Bronchial epithelial cell (primary cell): ENCODE data around the gene EFNA2. TPM values are rescaled to one million over a fixed set of nuclear protein-coding genes. Genes with fewer than 3 reads are reported as not detected.

ENCODE experiments used
- DNase-seq: peaks from one replicate; pipeline ENCODE4 v3.0.0-alpha.2; 2010; ENCODE audit warnings: low read depth
- FAIRE-seq: peaks from 2 replicates; lab custom pipeline; 2011; peaks lifted over from hg19 to GRCh38; lab: Jason Lieb, UNC
- H3K27me3 ChIP-seq: 2 replicates; pipeline ENCODE4 v1.5.1; 2011; ENCODE audit warnings: low read length; ENCODE audit not compliant: control insufficient read depth, insufficient read depth
- H3K36me3 ChIP-seq: 2 replicates; pipeline ENCODE4 v1.5.1; 2011; ENCODE audit warnings: low read length; ENCODE audit not compliant: control insufficient read depth, insufficient read depth
- H3K4me3 ChIP-seq: 2 replicates; pipeline ENCODE4 v1.5.1; 2011; ENCODE audit warnings: mild to moderate bottlenecking, low read depth, low read length, control low read depth
- CTCF ChIP-seq: IDR thresholded peaks from 2 replicates; pipeline ENCODE4 v1.5.1; 2011; ENCODE audit warnings: mild to moderate bottlenecking, moderate library complexity, low read length, control low read depth, inconsistent platforms; ENCODE audit not compliant: insufficient read depth, severe bottlenecking
- total RNA-seq: library from RNA; depleted of rRNA; stranded (reverse); fragments of >200 nt; gene quantifications from 2 replicates; pipeline ENCODE4 v1.2.1, GENCODE V29; 2014

EFNA2 gene
- total RNA-seq, 1 donor from 2014 or later, result not detected

DNA sequence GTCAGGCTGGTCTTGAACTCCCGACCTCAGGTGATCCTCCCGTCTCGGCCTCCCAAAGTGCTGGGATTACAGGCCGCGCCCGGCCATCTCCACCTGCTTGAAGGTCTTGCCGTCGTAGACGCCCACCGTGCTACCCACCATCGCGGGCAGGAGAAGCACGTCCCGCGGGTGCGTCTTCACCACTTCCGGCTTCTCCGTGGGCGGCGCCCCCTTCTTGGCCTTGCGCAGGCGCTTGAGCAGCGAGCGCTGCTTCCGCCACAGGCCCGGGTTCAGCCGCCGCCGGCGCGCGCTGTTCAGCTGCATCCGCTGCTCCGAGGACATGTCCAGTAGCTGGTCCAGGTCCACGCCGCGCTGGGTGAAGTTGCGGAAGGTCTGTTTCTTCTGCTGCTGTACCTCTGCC, 21.6 kb downstream of the EFNA2 start:
- TF ChIP-seq CTCF, result no peak
- Histone ChIP-seq H3K27me3 (no peaks in the 10 kb centered on the region), H3K4me3 (no peak overlapping the region), H3K36me3 (no peaks in the 10 kb centered on the region)
- DNase-seq (no peak), FAIRE-seq (no peak)

GRCh38 chr19:1307755-1308303, 22.2 kb downstream of the EFNA2 start:
- no peak for FAIRE-seq
- H3K36me3 ChIP-seq, result no peaks in the 10 kb centered on the region
- H3K4me3 ChIP-seq, result no peak overlapping the region
- TF ChIP-seq CTCF, result no peak
- DNase-seq, result no peak
- H3K27me3 ChIP-seq, result no peaks in the 10 kb centered on the region

DNA sequence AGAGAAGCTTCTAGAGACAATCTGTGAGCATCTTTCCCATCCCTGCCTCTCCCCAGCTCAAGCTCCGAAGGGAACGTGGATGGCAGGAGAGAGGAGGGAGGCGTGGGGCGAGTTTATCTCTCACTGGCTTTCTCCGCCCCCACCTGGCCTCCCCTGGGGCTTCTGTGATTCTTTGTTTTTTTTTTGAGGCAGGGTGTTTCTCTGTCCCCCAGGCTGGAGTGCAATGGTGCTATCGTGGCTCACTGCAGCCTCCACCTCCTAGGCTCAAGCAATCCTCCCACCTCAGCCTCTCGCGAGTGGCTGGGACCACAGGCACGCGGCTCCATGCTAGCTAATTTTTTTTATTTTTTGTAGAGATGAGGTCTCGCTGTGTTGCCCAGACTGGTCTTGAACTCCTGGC, 23.0 kb downstream of the EFNA2 start:
- Histone ChIP-seq H3K36me3 (no peaks in the 10 kb centered on the region), H3K4me3 (no peak overlapping the region), H3K27me3 (no peaks in the 10 kb centered on the region)
- TF ChIP-seq CTCF, result no peak
- DNase-seq, result no peak
- FAIRE-seq, result no peak

- FAIRE-seq (no peak), DNase-seq (no peak)
- no peaks in the 10 kb centered on the region for H3K27me3 ChIP-seq
Measured at GRCh38 chr19:1309977-1310852, 24.5 kb downstream of the EFNA2 start.

GRCh38 chr19:1310853-1311180, 25.1 kb downstream of the EFNA2 start:
- no peak for DNase-seq
- FAIRE-seq, result no peak
- no peak overlapping the region for H3K4me3 ChIP-seq
- H3K36me3 ChIP-seq, result no peaks in the 10 kb centered on the region
- H3K27me3 ChIP-seq, result no peaks in the 10 kb centered on the region
- no peak for TF ChIP-seq CTCF

More at GRCh38 chr19:1309977-1310852, 24.5 kb downstream of the EFNA2 start:
- TF ChIP-seq CTCF, result no peak
- Histone ChIP-seq H3K4me3 (no peak overlapping the region), H3K36me3 (no peaks in the 10 kb centered on the region)
